Smooth muscle cell (in vitro differentiated cells): ENCODE data around the gene LHCGR. TPM values are rescaled to one million over a fixed set of nuclear protein-coding genes. Genes with fewer than 3 reads are reported as not detected.

Experiments used
- DNase-seq: peaks from one replicate; lab custom pipeline; 2025; ENCODE audit not compliant: unreplicated experiment; lab: John Stamatoyannopoulos, UW
- H2AFZ ChIP-seq: fragments of 200-600 bp; sonication (generic); 2 replicates; pipeline ENCODE4 v1.6.0; 2016; ENCODE audit warnings: antibody characterized with exemption, low read depth, mild to moderate bottlenecking
- H3F3A ChIP-seq: fragments of 200-600 bp; sonication (generic); 2 replicates; pipeline ENCODE4 v1.6.0; 2017; ENCODE audit warnings: antibody characterized with exemption, low read depth
- H3K27ac ChIP-seq: fragments of 200-600 bp; sonication (generic); 2 replicates; pipeline ENCODE4 v1.5.1; 2016; ENCODE audit warnings: low read depth, mild to moderate bottlenecking
- H3K27me3 ChIP-seq: fragments of 200-600 bp; sonication (generic); 2 replicates; pipeline ENCODE4 v1.6.1; 2016; ENCODE audit warnings: low read depth, mild to moderate bottlenecking
- H3K36me3 ChIP-seq: fragments of 200-600 bp; sonication (generic); 2 replicates; pipeline ENCODE4 v1.5.1; 2016; ENCODE audit warnings: low read depth
- H3K4me1 ChIP-seq: fragments of 200-600 bp; sonication (generic); 2 replicates; pipeline ENCODE4 v1.5.1; 2016; ENCODE audit warnings: low read depth
- H3K4me2 ChIP-seq: fragments of 200-600 bp; sonication (generic); 2 replicates; pipeline ENCODE4 v1.6.0; 2016; ENCODE audit warnings: mild to moderate bottlenecking
- H3K4me3 ChIP-seq: fragments of 200-600 bp; sonication (generic); 2 replicates; pipeline ENCODE4 v1.5.1; 2016; ENCODE audit warnings: mild to moderate bottlenecking
- H3K79me2 ChIP-seq: fragments of 200-600 bp; sonication (generic); 2 replicates; pipeline ENCODE4 v1.6.0; 2016; ENCODE audit warnings: low read depth, mild to moderate bottlenecking
- H3K9ac ChIP-seq: fragments of 200-600 bp; sonication (generic); 2 replicates; pipeline ENCODE4 v1.6.0; 2016; ENCODE audit warnings: low read depth
- H3K9me3 ChIP-seq: fragments of 200-600 bp; sonication (generic); replicated peaks from 2 replicates; pipeline ENCODE4 v1.5.1; 2016; ENCODE audit warnings: low read depth
- H4K20me1 ChIP-seq: fragments of 200-600 bp; sonication (generic); 2 replicates; pipeline ENCODE4 v1.6.0; 2016; ENCODE audit warnings: low read depth
- WGBS: methylation state at CpG from one replicate; pipeline ENCODE4 v1.1.7; 2016; ENCODE audit warnings: low lambda C conversion rate; 5-methylcytosine and 5-hydroxymethylcytosine counted together
- polyA plus RNA-seq: library from polyadenylated mRNA; unstranded; fragments of >200 nt; fragmentation: Nextera tagmentation; extraction: Ambion mirVana; gene quantifications from 2 replicates; pipeline ENCODE4 v1.2.1, GENCODE V29; 2016
- total RNA-seq: library from RNA; depleted of rRNA; stranded (reverse); fragments of >200 nt; gene quantifications from 2 replicates; pipeline ENCODE4 v1.2.3, GENCODE V29; 2014
- TF ChIP-seq, protein P1 (sequence below): fragments of 200-600 bp; sonication (generic); IDR thresholded peaks from 2 replicates; pipeline ENCODE4 v1.5.1; 2017; ENCODE audit warnings: borderline replicate concordance, mild to moderate bottlenecking, antibody characterized with exemption; ENCODE audit not compliant: insufficient read depth, poor library complexity, severe bottlenecking

LHCGR gene
- total and polyA plus RNA-seq, 2 experiments from 2014 or later = not detected

DNA sequence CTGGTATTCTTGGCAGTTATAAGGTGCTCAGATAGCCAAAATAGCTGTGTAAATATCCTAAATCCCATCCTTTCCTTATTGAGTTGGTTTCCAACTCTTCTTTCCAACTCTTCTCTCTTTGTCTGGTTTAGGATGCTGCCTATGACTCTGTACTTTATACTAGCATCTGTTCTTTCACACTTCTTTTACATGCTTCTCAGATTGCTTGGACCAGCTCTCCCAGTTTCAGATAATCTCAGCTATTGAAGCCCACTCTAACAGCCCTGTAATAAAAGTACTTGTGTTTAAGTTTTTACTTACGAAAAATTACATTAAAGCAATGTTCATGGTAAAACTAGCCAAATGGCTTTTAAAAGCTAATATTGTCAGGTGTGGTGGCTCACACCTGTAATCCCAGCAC, 14.7 kb upstream of the LHCGR start:
- no peak overlapping the region for H3K9ac ChIP-seq
- H3K79me2 ChIP-seq = no peaks in the 10 kb centered on the region
- no peak overlapping the region for H3K27ac ChIP-seq
- H3K4me1 ChIP-seq = no peaks in the 10 kb centered on the region
- WGBS = 90% methylated on average over 1 of the region's 1 CpG
- no peak overlapping the region for H2AFZ ChIP-seq
- H3K4me3 ChIP-seq = no peak overlapping the region
- H4K20me1 ChIP-seq = no peaks in the 10 kb centered on the region
- no peak for DNase-seq
- H3K9me3 ChIP-seq = no peaks in the 10 kb centered on the region
- H3K36me3 ChIP-seq = no peaks in the 10 kb centered on the region
- TF ChIP-seq, protein P1, sequence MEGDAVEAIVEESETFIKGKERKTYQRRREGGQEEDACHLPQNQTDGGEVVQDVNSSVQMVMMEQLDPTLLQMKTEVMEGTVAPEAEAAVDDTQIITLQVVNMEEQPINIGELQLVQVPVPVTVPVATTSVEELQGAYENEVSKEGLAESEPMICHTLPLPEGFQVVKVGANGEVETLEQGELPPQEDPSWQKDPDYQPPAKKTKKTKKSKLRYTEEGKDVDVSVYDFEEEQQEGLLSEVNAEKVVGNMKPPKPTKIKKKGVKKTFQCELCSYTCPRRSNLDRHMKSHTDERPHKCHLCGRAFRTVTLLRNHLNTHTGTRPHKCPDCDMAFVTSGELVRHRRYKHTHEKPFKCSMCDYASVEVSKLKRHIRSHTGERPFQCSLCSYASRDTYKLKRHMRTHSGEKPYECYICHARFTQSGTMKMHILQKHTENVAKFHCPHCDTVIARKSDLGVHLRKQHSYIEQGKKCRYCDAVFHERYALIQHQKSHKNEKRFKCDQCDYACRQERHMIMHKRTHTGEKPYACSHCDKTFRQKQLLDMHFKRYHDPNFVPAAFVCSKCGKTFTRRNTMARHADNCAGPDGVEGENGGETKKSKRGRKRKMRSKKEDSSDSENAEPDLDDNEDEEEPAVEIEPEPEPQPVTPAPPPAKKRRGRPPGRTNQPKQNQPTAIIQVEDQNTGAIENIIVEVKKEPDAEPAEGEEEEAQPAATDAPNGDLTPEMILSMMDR = no peak
- H3K27me3 ChIP-seq = no peaks in the 10 kb centered on the region
- no peak overlapping the region for H3K4me2 ChIP-seq
- H3F3A ChIP-seq = no peaks in the 10 kb centered on the region

DNA sequence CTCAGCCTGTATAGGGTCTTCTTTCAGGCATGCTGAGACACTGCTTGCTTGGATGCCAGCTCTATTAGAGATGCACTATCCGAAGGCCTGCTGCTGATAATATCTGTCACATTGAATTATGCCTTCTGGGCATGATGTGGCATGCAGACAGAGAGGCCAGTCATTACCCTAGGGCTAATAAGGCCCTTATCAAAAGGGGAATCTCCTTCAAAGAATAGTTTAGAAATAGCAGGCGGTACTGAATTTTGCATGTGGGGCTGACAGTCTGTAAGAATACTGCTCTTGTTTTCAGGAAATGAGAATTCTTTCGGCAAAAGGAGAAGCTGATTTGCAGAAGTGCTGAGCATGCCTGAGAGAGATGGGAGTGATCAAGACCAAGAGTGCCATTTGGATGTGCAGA, 13.1 kb upstream of the LHCGR start:
- no peaks in the 10 kb centered on the region for H3K36me3 ChIP-seq
- H3K4me3 ChIP-seq = no peak overlapping the region
- no peaks in the 10 kb centered on the region for H3K79me2 ChIP-seq
- H4K20me1 ChIP-seq = no peaks in the 10 kb centered on the region
- TF ChIP-seq, protein P1 = no peak
- 42% methylated on average over 3 of the region's 3 CpGs for WGBS
- no peak for DNase-seq
- no peak overlapping the region for H3K27ac ChIP-seq
- no peak overlapping the region for H2AFZ ChIP-seq
- H3K27me3 ChIP-seq = no peaks in the 10 kb centered on the region
- H3K4me1 ChIP-seq = no peaks in the 10 kb centered on the region
- H3K9ac ChIP-seq = no peak overlapping the region
- no peaks in the 10 kb centered on the region for H3K9me3 ChIP-seq
- no peaks in the 10 kb centered on the region for H3F3A ChIP-seq
- no peak overlapping the region for H3K4me2 ChIP-seq

- Histone ChIP-seq H3K4me1 (no peaks in the 10 kb centered on the region), H3K36me3 (no peaks in the 10 kb centered on the region), H3F3A (no peaks in the 10 kb centered on the region), H4K20me1 (no peaks in the 10 kb centered on the region), H3K9me3 (peaks cover 1% of the 10 kb centered on the region), H3K79me2 (no peaks in the 10 kb centered on the region), H3K4me2 (no peak overlapping the region), H3K9ac (no peak overlapping the region), H3K27me3 (no peaks in the 10 kb centered on the region), H3K4me3 (no peak overlapping the region), H2AFZ (no peak overlapping the region), H3K27ac (no peak overlapping the region)
- 61% methylated on average over 8 of the region's 8 CpGs for WGBS
- TF ChIP-seq, protein P1 = no peak
- DNase-seq = no peak
Measured at GRCh38 chr2:48767330-48767729, 11.8 kb upstream of the LHCGR start.

- Histone ChIP-seq H3K27ac (no peak overlapping the region), H3K9ac (no peak overlapping the region), H2AFZ (no peak overlapping the region), H3K4me3 (no peak overlapping the region), H4K20me1 (no peaks in the 10 kb centered on the region), H3K79me2 (no peaks in the 10 kb centered on the region), H3K4me1 (no peaks in the 10 kb centered on the region), H3K36me3 (no peaks in the 10 kb centered on the region), H3K9me3 (peaks cover 6% of the 10 kb centered on the region), H3K27me3 (peaks cover 7% of the 10 kb centered on the region), H3K4me2 (no peak overlapping the region), H3F3A (no peaks in the 10 kb centered on the region)
- WGBS = 62% methylated on average over 3 of the region's 3 CpGs
- no peak for DNase-seq
- TF ChIP-seq, protein P1 = no peak
Measured at GRCh38 chr2:48760826-48761225, 5.3 kb upstream of the LHCGR start.
